Measurements from ENCODE around the gene SKP2.

GRCh38 chr5:36156619-36157018 lies 4.7 kb downstream of the SKP2 start:
- TF ChIP-seq CTCF (IDR thresholded peaks at IDR 0.05; ENCODE audit: insufficient read depth, low read depth, low read length) (no peak), EZH2 (IDR thresholded peaks at IDR 0.05; ENCODE audit: insufficient read depth, low read length) (no peak)

All from astrocyte (in vitro differentiated cells and primary cell).